ENCODE measurements around the gene GRID1. TPM values are rescaled to one million over a fixed set of nuclear protein-coding genes. Genes with fewer than 3 reads are reported as not detected.

Gene GRID1
- total and polyA plus RNA-seq, 2 donors: 2.4 to 3.9 TPM

DNA sequence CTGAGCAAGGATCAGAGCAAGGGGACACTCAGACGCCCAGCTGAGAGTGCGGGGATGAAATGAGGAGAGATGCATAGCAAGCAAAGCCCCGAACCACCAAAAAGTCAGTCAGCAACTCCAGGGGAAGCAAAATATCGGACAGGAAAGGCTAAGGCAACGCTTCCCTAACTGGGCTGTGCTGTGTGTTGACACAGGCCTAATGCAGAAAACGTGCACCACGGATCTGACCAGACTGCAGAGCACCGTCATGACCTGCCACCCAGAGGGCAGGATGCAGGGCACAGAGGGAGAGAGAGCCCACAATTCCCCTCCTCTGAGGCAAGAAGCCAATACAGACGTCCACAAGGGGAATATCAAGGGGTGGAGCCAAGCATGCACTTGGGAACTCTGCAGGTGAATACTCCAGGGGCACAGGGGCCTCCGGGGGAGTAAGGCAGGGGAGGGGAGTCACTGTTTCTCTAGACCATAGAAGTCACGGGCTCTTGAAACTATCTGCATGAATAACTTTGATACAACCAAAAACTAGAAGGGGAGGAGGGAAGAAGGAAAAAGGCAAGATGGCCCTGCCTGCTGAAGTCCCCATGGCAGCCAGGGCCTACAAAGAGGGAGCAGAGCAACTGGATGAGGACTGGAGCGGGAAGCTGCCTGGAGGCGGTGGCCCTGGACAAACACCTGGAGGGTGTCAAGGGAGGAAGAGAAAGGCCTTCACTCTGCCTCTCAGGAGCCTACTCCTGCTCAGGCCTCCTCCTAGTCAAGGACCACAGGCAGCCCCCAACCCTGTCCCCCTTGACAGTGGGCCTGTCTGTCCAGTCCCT, 26.2 kb downstream of the GRID1 start:
- Histone ChIP-seq H3K4me1 (ENCODE audit: insufficient read depth) (no peaks in the 10 kb centered on the region), H3K27ac (ENCODE audit: low read depth) (no peak overlapping the region), H3K4me3 (ENCODE audit: low read depth, low read length) (no peak overlapping the region), H3K36me3 (ENCODE audit: insufficient read depth) (no peaks in the 10 kb centered on the region)
- WGBS: 70% methylated on average over 13 of the region's 13 CpGs
- no peak for DNase-seq (ENCODE audit: extremely low spot score)

DNA sequence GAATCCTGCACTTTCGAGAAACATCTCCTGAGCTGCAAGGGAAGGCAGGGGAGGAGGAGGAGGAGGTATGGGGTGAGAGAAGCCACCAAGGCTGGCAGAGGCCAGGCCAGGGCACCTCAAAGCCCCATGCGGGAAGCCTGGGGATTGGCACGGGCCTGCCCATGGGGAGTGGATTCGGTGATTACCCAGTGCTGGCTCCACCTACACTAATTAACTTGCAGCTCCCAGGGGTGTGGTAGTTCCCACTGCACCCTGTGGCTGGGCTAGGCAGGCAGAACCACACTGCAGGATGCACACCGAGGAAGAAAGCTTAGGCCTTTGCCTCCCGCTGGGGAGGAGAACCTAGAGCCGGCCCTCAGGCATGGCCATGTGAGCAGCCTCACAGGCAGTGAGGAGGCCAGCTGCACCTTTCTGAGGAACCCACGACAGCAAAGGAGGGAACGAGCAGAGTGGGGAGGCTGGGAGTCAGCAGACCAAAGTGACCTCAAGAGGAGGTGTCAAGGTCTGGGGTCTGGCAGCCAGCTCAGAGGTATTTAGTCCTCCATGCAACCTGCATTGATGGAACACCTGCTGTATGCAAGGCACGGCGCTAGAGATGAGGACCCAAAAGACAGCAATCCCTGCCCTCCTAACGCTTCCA, 27.2 kb downstream of the GRID1 start:
- 78% methylated on average over 12 of the region's 12 CpGs for WGBS
- Histone ChIP-seq H3K36me3 (ENCODE audit: insufficient read depth) (no peaks in the 10 kb centered on the region), H3K27ac (ENCODE audit: low read depth) (no peak overlapping the region), H3K4me3 (ENCODE audit: low read depth, low read length) (no peak overlapping the region), H3K4me1 (ENCODE audit: insufficient read depth) (no peaks in the 10 kb centered on the region)
- DNase-seq (ENCODE audit: extremely low spot score): no peak

DNA sequence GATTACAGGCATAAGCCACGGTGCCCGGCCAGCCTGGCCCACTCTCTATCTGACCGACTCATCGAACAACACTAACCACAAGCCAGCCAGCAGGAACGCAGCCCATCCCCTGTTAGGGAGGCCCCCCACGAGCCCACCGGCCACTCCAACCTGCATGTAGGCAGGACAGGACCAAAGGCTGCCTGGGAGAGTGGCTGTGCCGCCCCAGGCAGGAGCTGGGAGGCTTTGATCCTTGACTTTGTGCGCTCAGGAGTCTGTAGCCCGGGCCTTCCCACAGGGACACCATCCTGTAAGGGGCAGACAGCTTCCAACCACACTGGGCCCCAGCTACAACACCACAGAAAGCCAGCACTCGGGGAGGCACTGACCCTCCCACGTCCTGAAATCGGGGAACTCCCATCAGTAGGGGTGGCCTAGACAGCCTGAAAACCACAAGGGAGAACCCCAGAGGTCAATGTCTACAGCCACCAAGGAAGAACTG, 29.4 kb downstream of the GRID1 start:
- H3K4me1 ChIP-seq (ENCODE audit: insufficient read depth): no peaks in the 10 kb centered on the region
- 85% methylated on average over 13 of the region's 13 CpGs for WGBS
- H3K4me3 ChIP-seq (ENCODE audit: low read depth, low read length): no peak overlapping the region
- H3K36me3 ChIP-seq (ENCODE audit: insufficient read depth): no peaks in the 10 kb centered on the region
- no peak overlapping the region for H3K27ac ChIP-seq (ENCODE audit: low read depth)
- DNase-seq (ENCODE audit: extremely low spot score): no peak

DNA sequence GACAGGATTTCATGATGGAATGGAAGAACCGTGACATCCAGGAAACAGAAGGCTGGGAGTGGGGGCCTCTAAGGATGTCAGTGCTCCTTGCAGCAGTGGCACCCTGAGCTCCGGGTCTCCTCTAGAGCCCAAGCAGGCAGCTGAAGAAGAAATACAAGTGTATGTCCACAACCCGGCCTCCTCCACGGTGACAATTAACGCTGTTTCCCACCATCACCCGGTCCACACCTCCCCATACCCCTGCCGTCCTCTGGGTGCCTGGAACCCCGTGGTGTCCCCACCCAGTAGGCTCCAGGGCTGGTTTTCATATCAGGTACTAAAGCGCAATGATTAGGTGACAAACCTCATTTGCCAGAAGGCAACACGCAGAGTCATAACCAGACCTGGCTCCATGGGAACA, 30.3 kb downstream of the GRID1 start:
- H3K4me1 ChIP-seq (ENCODE audit: insufficient read depth): no peaks in the 10 kb centered on the region
- DNase-seq (ENCODE audit: extremely low spot score): no peak
- no peak overlapping the region for H3K4me3 ChIP-seq (ENCODE audit: low read depth, low read length)
- no peak overlapping the region for H3K27ac ChIP-seq (ENCODE audit: low read depth)
- 76% methylated on average over 10 of the region's 10 CpGs for WGBS
- H3K36me3 ChIP-seq (ENCODE audit: insufficient read depth): no peaks in the 10 kb centered on the region

DNA sequence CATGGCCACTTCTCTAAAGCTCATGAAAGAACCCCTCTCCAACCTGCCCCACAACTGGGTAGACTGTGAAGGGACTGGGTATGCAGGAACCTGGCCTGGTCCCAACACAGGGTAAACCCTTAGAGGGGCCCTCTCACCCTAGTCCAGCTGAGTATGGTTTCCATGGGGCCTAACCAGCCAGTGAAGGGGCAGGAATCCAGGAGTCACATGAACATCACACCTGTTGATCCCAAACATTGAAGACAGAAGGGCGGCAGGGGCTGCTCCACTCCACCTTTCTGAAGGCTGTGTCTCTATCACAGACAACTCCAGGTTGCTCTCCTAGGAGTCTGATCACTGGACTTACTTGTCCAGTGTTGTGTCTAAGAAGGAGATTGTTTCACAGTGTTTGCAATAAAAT, 30.8 kb downstream of the GRID1 start:
- H3K4me1 ChIP-seq (ENCODE audit: insufficient read depth): no peaks in the 10 kb centered on the region
- H3K36me3 ChIP-seq (ENCODE audit: insufficient read depth): no peaks in the 10 kb centered on the region
- H3K4me3 ChIP-seq (ENCODE audit: low read depth, low read length): no peak overlapping the region
- no peak overlapping the region for H3K27ac ChIP-seq (ENCODE audit: low read depth)
- DNase-seq (ENCODE audit: extremely low spot score): no peak
- WGBS: 91% methylated on average over 1 of the region's 1 CpG

DNA sequence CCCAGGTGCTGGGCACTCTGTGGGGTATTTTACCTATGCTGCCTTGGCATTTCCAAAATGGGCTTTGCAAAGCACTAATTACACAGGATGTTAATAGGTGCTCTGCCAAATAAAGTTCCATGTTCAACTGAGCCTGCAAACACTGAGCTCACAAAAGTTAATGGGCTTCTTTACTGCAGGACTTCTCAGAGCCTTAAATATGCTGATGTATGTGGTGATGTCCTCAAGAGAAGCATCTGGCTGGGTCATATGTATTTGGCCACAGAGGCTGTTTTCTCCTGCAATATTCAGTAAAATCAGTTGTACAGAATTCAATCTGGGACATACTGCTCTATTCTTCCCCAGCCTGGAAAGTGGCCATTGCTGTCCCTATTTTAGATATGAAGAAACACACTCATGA, 31.3 kb downstream of the GRID1 start:
- no peaks in the 10 kb centered on the region for H3K36me3 ChIP-seq (ENCODE audit: insufficient read depth)
- no peak overlapping the region for H3K27ac ChIP-seq (ENCODE audit: low read depth)
- H3K4me1 ChIP-seq (ENCODE audit: insufficient read depth): no peaks in the 10 kb centered on the region
- no peak overlapping the region for H3K4me3 ChIP-seq (ENCODE audit: low read depth, low read length)
- no peak for DNase-seq (ENCODE audit: extremely low spot score)

DNA sequence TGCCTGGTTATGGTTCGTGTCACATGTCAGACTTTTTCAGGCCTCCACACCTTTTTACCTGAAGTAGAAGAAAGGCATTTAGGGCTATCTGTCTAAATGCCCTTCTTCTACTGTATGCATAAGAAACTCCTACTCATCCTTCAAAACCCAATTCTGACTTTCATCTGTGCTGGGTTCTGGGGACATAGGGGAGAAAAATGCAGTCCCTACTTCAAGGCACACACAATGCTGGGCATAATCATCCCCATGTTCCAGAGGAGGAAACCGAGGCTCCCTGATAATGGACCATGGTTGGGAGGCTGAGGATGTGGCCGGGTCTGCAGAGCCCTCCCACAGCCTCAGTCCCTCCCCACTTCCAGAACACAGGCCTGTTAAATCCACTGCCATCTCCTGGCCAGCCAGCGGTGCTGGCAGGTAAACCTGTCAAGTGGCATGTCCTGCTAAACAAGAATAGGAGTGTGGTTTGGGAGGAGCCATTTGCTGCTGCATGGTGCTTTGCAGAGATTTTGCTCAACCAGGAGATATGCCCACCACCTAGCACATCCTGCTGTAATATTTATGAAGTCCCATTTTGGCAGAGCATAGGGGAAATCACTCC, 32.0 kb downstream of the GRID1 start:
- no peaks in the 10 kb centered on the region for H3K36me3 ChIP-seq (ENCODE audit: insufficient read depth)
- DNase-seq (ENCODE audit: extremely low spot score): no peak

DNA sequence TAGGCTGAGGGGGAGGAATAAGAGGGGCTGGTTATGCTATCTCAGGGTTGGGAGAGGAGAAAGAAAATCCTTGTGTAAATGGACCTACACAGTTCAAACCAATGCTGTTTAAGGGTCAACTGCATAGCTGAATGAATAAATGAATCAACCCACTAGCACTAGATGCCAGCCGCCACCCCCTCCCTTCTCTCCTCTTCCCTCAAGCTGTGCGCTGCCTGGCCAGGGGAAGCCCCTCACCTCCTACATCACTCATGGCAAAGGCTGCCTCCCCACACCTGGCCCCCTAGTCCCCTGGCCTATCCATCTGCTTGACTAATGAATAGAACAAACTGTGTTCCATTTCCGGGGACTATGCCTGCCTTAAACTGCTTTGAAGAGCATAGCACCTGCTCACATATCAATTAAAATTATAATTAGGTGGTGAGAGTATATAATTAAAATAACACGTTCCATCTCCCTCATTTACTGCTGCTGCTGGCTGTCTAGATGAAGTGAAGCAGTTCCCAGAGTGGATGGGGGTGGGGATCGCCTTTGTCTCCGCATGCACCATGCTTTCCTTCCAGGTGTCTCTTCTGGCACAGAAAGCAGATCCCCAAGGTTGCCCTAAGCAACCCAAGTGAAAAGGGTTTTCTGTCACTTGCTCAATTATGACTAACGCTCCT, 32.6 kb downstream of the GRID1 start:
- H3K36me3 ChIP-seq (ENCODE audit: insufficient read depth): no peaks in the 10 kb centered on the region
- 78% methylated on average over 7 of the region's 7 CpGs for WGBS
- H3K4me3 ChIP-seq (ENCODE audit: low read depth, low read length): no peak overlapping the region
- no peak for DNase-seq (ENCODE audit: extremely low spot score)
- no peaks in the 10 kb centered on the region for H3K4me1 ChIP-seq (ENCODE audit: insufficient read depth)
- H3K27ac ChIP-seq (ENCODE audit: low read depth): no peak overlapping the region

More for the DNA sequence above, 32.0 kb downstream of the GRID1 start:
- H3K4me3 ChIP-seq (ENCODE audit: low read depth, low read length): no peak overlapping the region
- WGBS: 51% methylated on average over 4 of the region's 4 CpGs
- no peak overlapping the region for H3K27ac ChIP-seq (ENCODE audit: low read depth)
- no peaks in the 10 kb centered on the region for H3K4me1 ChIP-seq (ENCODE audit: insufficient read depth)

DNA sequence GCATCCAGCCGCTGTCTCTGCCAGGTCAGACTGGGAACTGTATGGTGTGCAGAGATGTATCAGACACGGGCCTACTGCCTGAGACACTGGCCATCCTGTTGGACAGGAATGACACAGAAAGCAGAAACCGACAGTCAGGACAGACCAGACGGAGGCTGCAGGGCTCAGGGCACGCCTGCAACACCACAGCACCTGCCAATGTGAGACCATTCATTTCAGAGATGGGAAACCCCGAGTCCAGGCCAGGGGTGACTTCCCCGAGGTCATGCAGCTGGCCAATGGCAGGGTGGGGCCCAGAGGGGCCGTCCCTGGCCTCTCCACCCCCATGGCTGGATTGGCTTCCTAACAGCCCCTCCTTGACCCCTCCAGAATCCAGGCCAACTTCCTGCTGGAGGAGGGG, 34.7 kb downstream of the GRID1 start:
- no peaks in the 10 kb centered on the region for H3K4me1 ChIP-seq (ENCODE audit: insufficient read depth)
- no peak for DNase-seq (ENCODE audit: extremely low spot score)
- whole genome bisulfite sequencing: 54% methylated on average over 8 of the region's 8 CpGs
- no peak overlapping the region for H3K27ac ChIP-seq (ENCODE audit: low read depth)
- no peak overlapping the region for H3K4me3 ChIP-seq (ENCODE audit: low read depth, low read length)
- H3K36me3 ChIP-seq (ENCODE audit: insufficient read depth): no peaks in the 10 kb centered on the region

DNA sequence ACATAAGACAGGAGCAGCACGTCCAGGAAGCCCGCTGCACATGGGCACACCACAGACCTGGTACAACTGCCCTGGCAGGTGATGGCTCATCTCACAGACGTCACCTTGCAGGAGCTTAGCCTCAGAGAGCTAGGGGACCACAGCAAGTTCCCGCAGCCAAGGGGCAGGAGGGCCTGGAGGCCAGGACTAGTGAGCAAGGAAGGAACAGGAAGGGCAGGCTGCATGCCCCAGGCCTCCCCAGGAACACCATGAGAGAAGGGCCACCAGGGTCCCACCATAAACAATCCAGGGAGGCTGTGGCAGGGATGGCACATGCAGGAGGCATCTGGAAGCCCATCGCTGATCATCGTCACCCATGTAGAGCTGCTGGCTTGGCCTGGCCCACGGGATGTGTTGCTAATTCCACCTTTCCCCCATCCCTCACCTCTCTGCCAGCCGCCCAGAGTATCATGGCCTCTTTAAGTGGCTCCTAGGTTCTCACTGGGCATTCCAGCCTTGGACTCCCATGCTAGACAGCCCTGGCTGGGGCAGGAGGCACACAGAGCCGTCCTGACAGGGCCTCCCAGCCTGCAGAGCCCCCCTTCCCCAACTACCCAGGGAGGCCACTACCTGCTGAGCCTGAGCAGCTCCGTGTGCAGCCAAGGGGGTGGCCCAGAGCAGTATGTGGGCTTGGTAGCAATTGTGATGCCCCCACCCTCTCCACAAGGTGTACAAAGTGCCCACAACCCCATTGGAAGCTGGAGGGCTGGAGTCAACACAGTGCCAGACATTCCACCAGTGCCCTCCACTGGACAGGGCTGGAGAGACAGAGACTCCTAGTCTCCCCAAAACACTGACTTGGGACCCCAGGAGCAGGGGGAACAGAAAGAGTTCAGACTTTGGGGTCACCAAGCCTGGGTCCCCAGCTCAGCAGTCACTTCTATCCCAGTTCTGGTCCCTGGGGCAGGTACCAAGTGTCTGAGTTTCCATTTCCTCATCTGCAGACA, 35.5 kb downstream of the GRID1 start:
- WGBS: 81% methylated on average over 10 of the region's 10 CpGs
- H3K4me1 ChIP-seq (ENCODE audit: insufficient read depth): no peaks in the 10 kb centered on the region
- no peak for DNase-seq (ENCODE audit: extremely low spot score)

DNA sequence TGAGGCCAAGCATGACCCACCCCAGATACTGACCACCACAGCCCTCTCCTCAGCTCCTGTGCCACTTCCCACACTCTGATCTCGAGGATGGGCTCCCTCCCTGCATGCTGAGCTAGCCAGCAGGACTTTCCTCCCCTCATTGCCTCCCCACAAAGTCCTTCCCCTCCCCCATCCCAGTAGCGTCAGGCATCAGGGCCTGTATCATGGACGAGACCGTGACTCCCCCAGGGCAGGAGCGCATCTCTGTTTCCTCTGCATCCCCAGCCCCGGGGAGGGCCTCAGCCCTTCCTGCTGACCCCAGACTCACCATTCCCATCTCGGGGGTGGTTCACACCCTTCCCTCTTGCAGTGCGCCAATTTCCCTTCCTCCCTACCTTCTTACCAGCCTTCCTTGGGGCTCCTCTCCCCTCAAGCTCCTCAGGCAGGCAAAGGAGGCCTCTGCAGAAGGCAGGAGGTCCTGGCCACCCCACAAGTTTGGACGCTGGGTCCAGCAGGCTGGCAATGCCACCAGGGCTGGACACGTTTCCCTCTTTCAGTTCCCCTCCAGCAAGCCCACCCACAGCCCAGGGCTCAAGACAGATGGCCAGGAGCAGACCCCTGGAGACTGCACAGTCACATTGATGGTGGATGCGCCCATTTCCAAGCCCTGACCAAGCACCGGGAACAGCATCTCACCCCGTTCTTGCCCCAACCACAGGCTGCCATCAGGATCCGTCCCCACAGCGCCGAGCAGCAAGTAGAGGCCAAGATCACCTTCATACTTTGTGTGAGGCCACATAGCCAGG, 36.5 kb downstream of the GRID1 start:
- Histone ChIP-seq H3K27ac (ENCODE audit: low read depth) (no peak overlapping the region), H3K4me1 (ENCODE audit: insufficient read depth) (no peaks in the 10 kb centered on the region), H3K4me3 (ENCODE audit: low read depth, low read length) (no peak overlapping the region), H3K36me3 (ENCODE audit: insufficient read depth) (no peaks in the 10 kb centered on the region)
- no peak for DNase-seq (ENCODE audit: extremely low spot score)
- WGBS: 77% methylated on average over 16 of the region's 16 CpGs

More for the DNA sequence above, 35.5 kb downstream of the GRID1 start:
- no peak overlapping the region for H3K4me3 ChIP-seq (ENCODE audit: low read depth, low read length)
- no peaks in the 10 kb centered on the region for H3K36me3 ChIP-seq (ENCODE audit: insufficient read depth)
- H3K27ac ChIP-seq (ENCODE audit: low read depth): no peak overlapping the region

DNA sequence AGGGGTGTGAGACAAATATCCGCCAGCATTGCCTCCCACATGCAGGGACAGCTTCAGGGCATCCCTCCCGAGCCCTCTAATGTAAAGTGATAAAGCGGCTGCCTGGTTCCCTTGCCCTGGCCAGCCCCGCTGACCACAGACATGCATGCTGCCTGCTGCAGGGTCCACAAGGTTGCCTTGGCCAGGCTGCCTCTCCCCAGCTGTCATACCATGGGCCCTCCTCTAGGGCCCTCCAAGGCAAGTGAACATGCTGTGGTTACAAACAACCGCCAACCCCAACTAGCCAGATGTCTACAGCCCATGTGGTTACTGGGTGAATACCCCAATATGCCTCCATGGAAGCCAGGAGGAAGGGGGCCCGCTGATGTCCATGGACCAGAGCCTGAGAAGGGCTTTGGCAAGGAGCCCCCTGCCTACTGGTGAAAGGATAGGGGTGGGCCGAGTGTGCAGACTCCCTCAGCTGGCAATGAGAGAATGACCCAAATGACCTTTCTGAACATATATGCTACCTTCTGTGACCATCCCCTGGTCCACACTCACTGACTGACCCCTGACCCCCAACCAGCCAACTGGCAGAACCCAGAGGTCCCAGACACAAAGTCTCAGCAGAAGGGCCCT, 37.4 kb downstream of the GRID1 start:
- no peaks in the 10 kb centered on the region for H3K4me1 ChIP-seq (ENCODE audit: insufficient read depth)
- H3K36me3 ChIP-seq (ENCODE audit: insufficient read depth): no peaks in the 10 kb centered on the region
- no peak for DNase-seq (ENCODE audit: extremely low spot score)
- no peak overlapping the region for H3K27ac ChIP-seq (ENCODE audit: low read depth)
- H3K4me3 ChIP-seq (ENCODE audit: low read depth, low read length): no peak overlapping the region
- WGBS: 91% methylated on average over 7 of the region's 7 CpGs

Data from urinary bladder (tissue), 4 donors.